Bone marrow (tissue), 2 donors: ENCODE measurements around the gene OGFOD3.
"Not testable (repeated sequence)": the region's sequence is repeated elsewhere in the genome, so short reads cannot be mapped to it uniquely, and the experiment has no call there.

Source experiments
- DNase-seq, 2 donors: peaks; one replicate each; lab custom pipeline; 2025; lab: John Stamatoyannopoulos, UW

OGFOD3 gene

DNA sequence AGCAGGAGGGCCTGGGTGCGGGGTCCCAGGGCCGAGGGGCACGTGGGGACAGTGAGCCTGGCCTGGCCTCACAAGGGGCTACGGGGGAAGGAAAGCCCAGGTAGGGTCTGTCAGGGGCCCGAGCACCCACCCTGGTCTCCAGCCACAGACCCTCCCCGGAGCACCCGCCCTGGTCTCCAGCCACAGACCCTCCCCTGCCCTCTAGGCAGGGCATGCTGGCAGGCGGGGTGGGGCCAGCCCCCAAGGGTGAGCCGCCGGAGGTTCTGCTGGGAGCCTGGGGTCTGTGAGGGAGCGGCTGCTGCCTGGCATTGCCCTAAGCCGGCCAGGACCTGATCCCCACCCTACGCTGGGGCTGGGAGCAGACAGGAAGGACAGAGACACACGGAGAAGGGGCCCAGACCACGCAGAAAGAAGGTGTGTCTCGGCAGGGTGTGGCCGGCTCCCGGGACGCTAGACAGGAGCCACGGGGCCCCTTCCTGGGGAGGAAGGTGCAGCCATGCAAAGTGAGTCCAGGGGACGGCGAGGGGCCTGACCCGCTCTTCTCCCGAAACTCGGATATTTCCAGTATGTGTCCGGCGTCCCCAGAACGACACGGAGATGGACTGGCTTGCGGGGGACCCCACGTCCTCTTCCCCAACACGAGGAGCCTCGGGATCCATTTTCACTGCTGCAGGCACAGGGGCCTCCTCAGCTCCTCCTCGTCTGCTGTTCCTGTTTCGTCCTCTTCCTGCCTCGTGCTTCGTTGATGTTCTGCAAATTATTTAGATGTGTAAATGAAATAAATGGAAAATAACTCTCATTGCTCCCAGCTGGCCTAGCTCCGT lies 31.3 kb downstream of the OGFOD3 start:
- DNase-seq: no peak

- no peak for DNase-seq
Observed at GRCh38 chr17:82386255-82386831, 32.0 kb downstream of the OGFOD3 start.

DNA sequence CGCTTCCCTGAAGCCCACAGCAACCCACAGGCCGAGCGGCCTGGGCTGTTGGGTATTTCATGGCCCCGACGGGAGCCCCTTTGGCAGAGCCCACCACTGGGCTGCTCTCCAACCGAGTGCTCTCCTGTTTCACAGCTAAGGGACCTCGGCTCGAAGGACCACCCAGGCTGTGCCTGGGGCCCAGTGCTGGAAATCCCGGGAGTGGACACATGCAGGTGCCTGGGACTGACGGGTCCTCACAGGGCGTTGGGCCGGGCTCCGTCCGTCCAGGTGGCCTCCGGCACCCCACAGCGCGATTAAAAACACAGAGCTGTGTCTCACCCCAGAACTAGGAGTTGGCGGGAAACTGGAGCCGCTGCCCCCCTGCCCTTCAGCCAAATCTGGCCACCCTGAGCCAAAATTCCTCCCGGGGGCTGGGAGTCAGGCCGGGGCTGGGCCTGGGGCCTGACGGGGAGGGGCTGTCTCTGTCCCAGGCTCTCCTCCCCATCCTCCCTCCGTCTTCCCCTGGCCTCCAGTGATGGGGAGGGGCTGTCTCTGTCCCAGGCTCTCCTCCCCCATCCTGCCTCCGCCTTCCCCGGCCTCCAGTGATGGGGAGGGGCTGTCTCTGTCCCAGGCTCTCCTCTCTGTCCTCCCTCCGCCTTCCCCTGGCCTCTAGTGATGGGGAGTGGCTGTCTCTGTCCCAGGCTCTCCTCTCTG lies 32.7 kb downstream of the OGFOD3 start:
- DNase-seq: no peak

DNA sequence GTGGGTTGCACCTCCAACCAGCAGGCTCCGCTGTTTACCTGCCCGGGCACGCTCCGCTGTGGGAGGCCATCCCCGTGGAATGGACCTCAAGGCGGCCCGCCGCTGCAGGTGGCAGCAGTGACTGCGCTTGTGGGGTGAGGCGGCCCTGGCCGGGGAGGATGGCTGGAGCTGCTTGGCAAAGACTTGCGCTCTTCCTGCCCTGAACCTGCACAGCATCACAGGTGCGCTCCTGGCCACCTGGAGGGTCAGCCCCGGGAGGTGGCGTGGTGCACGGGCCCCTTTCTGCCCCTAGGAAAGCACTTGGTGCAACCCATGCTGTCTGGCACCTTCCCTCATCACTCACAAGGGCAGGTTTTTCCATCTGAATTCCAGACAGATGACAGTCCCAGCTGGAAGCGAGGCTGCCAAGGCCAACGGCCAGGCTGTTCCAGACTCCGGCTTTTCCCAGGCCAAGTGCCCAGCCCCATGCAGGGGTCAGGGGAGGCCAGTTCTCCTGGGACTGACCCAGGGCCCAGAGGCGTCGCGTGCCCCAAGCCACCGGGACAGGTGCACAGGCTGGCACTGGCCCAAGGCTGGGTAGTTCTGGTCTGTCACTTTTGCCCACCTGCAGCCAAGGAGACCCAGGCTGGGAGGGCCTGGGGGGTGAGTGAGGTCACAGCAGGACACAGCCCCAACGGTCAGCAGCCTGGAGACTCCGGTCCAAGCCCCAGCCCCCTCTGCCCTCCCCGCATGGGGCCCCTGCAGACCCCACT lies 33.5 kb downstream of the OGFOD3 start:
- no peak for DNase-seq

DNA sequence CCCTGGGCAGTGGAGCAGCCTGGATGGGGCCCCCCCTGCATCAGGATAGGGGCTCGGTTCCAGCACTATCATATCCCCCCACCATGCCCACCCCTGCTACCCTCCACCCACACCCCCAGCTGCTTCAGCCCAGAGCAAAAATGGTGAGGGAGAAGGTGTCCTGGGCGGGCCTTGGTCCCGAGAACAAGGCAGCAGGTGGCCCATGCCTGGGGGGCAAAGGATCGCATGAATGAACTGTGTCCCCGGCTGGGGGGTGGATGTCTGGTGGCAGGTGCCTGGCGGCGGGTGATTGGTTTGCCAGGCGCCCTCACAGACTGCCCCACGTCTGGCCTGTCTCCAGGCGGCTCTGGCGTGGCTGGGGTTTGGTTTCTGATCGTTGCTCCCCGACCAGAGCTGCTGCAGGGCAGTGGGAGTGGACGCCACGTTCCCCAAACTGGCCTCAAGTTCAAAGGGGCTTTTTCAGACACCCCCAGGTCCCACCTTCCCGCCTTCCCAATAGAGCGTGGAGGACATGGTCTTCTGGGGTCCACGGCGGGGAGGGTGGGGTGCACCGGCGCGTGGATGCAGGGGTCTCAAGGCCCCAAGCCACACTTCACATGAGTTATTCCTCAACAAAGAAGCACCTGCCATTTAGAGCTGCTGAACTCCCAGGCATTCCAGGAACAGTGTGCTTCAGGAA lies 34.2 kb downstream of the OGFOD3 start:
- DNase-seq: no peak

DNA sequence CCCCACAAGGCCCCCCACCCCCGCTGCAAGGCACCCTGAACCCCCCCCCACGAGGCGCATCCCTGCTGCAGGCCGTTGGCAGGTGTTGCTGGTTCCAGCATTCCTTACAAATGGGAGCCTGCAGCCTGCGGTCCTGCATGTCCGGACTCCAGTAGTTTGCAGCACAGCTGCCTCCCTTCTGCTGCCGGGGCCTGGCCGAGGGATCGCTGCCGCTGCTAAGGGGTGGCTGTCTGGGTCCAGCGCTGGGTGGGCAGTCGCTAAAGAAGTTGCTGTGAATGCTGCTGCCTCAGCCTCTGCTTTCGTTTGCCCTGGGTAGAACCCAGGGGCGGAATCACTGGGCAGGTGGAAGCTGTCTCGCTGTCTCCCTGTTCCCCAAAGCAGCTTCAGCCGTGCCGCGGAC lies 35.0 kb downstream of the OGFOD3 start:
- no peak for DNase-seq

- no peak for DNase-seq
Observed at GRCh38 chr17:82382933-82383255, 35.5 kb downstream of the OGFOD3 start.

- DNase-seq: not testable (repeated sequence)
Observed at GRCh38 chr17:82382220-82382932, 36.0 kb downstream of the OGFOD3 start.

DNA sequence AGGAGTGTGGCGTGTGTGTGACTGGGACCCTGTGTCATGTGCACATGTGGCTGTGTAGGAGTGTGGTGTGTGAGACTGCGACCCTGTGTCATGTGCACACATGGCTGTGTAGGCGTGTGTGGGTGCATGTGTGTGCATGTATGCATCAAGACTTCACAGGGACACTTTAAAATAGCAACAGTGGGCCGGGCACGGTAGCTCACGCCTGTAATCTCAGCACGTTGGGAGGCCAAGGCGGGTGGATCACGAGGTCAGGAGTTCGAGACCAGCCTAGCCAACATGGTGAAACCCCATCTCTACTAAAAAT lies 36.7 kb downstream of the OGFOD3 start:
- not testable (repeated sequence) for DNase-seq

DNA sequence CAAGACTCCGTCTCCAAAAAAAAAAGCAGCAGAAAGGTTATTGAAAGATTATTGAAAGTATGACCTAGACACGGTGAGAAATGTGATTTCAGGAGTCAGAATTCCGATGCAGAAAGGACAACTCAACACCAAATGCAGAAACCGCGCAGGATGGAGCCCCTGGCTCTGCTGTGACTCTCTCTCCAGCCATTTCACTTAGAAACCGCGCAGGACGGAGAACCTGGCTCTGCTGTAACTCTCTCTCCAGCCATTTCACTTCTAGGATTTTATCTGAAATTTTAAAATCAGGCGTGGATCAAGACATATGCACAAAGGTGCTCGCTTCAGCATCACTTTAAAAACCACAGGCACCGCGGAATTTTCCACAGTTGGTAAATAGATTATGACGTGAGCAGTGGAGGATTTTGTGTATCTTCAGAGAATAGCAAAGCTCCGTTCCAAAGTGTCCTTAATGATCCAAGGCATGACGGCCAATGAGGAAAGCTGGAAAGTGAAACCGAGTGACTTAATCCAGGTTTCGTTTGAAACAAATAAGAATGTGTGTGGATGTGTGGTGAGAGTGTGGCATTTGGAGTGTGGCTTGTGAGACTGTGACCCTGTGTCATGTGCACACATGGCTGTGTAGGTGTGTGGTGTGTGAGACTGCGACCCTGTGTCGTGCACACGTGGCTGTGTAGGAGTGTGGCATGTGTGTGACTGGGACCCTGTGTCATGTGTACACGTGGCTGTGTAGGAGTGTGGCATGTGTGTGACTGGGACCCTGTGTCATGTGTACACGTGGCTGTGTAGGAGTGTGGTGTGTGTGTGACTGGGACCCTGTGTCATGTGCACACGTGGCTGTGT lies 37.3 kb downstream of the OGFOD3 start:
- DNase-seq: no peak

DNA sequence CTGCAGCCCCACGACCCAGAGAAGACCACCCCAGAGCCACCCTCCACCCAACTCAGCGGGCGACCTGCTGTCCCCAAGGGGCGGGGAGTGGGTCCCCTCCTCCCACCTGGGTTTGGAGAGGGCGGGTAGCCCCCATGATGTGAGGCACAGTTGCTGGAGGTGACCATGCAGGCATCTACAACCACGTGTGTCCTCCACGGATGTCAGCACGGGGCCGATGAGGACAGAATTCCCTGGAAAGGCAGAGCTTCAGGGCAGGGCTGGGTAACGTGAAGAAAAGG lies 39.7 kb downstream of the OGFOD3 start:
- DNase-seq: no peak

DNA sequence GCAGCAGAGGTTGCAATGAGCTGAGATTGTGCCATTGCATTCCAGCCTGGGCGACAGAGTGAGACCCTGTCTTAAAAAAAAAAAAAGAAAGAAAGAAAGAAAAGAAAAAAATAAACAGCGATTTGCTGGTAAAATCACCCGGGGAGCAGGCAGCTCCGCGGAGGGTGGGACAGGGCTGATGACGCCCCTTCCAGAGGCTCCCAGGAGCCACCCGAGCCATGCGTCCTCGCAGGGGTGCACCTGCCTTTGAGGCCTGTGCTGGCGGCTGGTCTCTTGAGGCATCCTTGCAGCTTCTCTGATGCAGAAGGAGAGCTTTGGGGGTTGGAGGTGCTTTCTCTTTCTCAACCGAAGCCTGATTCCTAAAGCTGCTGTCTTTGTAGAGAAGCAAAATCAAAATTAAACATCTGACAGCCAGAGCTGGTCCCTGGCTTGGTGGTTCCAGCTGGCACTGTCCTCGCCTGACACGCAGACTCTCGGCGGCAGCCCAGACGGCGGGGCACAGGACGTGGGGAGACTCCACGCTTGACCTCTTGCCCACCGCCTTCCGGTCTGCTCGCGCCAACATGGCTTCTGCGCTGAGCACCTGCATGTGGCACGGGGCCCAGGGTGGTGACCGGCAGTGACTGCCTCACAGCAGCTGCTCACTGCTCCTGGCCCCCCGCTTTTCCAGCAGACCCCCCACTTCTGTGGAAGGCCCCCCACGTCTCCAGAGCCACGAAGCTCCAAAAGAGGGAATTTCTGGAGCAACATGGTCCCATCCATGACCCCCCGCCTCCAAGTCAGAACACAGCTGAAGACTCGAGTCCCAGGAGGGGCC lies 40.3 kb downstream of the OGFOD3 start:
- DNase-seq: no peak

GRCh38 chr17:82377294-82377693 lies 41.1 kb downstream of the OGFOD3 start:
- not testable (repeated sequence) for DNase-seq

GRCh38 chr17:82376042-82376730 lies 42.2 kb downstream of the OGFOD3 start:
- no peak for DNase-seq

GRCh38 chr17:82375359-82376041 lies 42.9 kb downstream of the OGFOD3 start:
- no peak for DNase-seq

- DNase-seq: no peak
Observed at GRCh38 chr17:82374626-82375331, 43.6 kb downstream of the OGFOD3 start.

GRCh38 chr17:82373731-82374625 lies 44.4 kb downstream of the OGFOD3 start:
- DNase-seq: no peak
